ENCODE results near the gene MYO7B.

The MYO7B gene

DNA sequence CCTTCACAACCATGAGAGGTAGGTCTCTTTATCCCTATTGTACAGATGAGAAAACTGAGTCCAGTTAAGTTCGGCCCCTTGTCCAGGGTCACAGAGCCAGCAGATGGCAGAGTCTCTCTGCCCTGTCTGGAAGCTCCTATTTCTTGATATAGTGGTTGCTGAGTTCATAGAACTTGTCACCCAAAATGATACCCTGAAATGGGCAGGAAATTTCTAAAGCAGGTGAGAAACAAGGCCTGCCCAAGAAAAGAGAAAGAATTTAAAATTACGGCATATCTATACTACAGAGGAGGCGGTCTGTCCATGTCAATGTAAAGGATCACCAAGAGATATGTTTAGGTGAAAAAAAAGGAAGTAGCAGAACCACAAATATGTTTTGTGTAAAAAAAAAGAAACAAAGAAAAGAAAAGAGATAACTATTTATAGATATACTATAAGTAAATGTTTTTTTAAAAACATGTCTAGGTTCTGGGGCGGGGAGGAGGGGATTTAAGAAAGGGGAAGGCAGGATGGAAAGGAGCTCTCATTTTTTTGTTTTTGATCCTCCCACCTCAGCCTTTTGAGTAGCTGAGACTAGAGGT is 39.8 kb downstream of the MYO7B start:
- no peak for DNase-seq

DNA sequence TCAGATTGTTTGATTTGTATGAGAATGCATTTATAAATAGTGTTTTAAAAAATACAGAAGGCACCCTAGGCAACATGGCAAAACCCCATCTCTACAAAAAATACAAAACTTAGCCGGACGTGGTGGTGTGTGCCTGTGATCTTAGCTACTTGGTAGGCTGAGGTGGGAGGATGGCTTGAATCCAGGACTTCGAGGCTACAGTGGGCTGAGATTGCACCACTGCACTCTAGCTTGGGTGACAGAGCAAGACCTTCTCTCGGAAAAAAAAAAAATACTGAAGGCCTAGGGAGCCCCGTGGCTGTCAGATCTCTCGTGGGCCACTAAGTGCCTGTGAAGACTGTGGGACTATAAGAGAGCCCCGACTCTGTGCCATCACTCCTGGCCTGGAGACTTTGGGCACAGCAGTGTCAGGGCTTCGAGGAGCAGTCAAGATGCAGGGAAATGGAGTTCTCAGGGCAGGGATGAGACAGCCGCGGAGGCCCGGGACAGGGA is 40.5 kb downstream of the MYO7B start:
- no peak for DNase-seq

DNA sequence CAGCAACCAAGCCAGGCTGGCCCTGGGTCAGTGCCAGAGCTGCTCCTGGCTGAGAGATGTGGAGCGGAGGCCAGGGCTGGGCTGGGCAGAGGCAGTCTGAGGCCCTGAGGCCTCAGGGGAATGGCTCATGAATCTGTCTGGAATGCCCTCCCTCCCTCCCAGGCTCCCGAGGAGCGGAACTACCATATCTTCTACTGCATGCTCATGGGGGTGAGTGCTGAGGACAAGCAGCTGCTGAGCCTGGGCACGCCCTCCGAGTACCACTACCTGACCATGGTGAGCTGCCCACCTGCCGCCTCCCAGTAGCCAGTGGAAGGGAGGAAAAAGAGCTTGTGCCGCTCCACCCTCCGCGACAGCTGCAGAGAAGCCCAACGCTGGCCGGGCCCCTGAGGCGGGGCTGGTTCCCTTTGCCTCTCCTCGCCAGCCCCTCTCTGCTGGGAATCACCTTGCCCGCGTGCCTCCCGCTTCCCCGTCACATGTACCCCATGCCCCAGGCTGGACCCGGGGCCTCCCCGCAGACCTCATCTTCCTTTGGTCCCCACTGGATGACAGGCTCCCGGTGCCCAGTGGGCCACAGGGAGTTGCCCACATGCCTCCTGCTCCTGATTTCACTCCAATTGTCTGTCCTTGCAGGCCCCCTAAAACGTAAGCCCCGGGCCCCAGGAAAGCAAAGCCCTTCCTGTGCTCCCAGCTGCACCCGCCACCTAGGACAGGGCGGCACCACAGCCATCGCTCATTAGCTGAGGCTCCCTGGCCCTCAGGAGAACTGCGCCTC is 41.1 kb downstream of the MYO7B start:
- DNase-seq, result no peak

DNA sequence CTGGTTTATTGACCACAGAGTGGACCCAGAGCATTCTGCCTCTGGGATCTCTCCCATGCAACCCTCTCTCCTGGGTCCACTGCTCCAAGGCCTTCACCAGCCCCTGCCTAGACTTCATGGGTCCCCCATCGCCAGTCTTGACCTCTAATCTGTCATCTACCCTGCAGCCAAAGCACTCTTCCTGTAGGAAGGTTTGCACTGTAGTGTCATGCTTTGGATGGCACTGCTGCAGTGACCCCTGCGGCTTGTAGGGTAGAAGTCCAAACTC is 41.7 kb downstream of the MYO7B start:
- DNase-seq, result no peak

DNA sequence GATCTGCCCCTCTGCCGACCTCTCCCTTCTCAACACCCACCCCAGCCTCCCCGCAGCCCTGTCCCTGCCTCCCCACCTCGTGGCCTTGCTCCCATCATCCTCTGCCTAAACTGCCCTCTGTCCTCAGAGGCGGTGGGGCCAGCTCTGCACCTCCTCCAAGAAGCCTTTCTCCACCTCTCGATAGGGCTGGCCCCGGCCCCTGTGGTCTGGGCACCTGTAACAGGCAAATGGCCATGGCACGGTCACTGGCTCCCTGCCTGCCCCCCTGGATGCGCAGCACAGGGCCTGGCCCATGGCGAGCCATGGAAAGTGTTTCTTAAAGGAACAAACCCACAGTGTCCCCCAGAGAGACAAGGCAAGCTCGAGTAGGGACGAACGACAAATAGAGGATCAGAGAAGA is 42.0 kb downstream of the MYO7B start:
- no peak for DNase-seq

DNA sequence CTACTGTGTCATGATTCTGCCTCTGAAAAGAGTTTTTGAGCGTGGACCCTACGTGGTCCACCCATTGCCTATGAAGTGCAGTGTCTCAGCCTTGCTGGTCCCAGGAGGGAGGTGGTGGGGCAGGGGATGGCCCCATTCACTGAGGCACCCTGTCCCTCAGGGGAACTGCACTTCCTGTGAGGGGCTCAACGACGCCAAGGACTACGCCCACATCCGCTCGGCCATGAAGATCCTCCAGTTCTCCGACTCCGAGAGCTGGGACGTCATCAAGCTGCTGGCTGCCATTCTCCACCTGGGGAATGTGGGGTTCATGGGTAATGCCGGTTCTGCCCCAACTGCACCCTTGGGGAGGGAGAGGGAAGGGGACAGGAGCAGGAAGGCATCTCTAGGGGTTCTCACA is 42.5 kb downstream of the MYO7B start:
- DNase-seq, result no peak

DNA sequence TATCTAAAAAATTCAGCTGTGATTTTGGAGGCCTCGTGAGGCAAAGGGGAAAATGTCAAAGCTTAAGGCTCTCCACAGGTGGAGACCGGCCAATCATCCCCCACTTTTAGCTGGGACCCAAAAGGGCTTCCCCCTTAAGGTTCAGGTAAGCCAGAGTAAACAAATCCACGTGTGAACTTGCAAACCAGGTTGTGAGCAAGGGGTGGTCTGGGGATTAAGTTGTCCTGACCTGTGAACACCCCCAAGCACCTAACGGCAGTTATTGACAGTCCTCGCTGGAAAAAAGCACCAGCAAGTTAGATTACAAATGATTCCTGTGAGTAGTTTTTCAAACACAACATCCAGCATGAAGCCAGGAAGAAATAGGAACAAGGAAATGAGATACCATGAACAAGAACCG is 42.9 kb downstream of the MYO7B start:
- DNase-seq, result no peak

DNA sequence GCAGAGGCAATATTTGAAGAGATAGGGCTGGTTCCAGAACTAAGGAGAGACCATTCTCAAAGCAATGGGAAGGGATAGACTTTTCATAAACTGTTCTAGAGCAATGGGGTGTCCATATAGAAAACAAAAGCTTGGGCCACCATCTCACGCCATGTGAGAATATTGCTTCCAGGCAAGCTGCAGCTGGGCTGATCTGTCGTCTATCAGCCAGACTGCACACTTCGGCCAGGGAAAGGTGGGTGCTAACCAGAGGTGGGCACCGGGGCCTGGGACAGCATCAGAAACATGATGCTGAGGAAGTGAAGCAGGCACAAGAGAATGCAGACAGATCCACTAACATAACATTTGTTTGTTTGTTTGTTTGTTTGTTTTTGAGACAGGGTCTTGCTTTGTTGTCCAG is 43.7 kb downstream of the MYO7B start:
- DNase-seq, result no peak

DNA sequence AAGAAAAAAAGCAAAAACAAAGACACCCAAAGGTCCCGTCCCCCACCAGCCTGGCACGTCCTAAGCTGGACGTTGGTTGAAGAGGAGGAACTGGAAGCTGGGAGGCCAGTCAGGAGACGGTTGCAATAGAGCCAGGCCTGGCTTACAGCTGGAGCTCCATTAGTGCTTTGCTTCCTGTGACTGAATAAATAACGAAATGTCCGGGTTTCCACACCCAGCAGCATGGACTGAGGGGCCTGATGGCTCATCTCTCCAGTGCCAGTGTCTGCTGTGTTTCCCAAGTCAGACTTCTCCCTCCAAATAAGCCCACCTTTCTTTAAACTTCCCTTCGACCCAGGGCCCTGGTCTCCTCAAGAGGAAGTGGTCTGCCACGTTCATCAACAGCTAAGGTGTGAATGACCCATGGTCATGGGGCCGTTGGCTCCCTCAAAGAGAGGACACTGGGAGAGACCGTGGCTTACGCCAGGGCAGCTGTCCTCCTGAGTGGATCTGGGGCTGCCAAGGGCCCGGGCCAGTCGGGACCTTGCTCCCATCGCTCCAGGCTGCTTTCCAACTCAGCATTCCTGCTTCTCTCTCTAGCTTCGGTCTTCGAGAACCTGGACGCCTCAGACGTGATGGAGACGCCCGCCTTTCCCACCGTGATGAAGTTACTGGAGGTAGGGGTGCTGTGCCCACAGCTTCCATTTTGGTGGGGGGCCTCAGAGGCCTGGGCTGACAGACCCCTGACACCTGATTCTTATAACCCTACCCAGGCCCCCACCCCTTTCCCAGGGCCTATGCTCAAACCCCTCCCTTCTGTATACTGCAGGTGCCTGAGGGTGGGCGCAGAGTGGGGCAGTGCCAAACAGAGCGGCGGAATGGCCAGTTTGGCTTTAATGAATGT is 44.9 kb downstream of the MYO7B start:
- no peak for DNase-seq

DNA sequence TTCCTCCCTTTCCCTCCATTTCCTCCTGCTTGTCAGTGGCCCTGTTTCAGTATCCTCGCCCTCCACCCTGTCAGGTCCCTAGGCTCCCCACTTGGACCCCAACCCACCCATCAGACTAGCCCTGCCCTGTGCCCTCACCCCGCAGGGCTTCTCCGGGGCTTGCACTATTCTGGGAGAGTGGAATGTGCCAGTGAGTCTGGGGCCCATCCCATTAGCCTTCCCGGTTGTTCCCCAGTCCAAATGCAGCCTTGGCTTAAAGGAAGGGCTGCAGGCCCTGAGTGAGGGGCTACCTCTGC is 45.5 kb downstream of the MYO7B start:
- no peak for DNase-seq

DNA sequence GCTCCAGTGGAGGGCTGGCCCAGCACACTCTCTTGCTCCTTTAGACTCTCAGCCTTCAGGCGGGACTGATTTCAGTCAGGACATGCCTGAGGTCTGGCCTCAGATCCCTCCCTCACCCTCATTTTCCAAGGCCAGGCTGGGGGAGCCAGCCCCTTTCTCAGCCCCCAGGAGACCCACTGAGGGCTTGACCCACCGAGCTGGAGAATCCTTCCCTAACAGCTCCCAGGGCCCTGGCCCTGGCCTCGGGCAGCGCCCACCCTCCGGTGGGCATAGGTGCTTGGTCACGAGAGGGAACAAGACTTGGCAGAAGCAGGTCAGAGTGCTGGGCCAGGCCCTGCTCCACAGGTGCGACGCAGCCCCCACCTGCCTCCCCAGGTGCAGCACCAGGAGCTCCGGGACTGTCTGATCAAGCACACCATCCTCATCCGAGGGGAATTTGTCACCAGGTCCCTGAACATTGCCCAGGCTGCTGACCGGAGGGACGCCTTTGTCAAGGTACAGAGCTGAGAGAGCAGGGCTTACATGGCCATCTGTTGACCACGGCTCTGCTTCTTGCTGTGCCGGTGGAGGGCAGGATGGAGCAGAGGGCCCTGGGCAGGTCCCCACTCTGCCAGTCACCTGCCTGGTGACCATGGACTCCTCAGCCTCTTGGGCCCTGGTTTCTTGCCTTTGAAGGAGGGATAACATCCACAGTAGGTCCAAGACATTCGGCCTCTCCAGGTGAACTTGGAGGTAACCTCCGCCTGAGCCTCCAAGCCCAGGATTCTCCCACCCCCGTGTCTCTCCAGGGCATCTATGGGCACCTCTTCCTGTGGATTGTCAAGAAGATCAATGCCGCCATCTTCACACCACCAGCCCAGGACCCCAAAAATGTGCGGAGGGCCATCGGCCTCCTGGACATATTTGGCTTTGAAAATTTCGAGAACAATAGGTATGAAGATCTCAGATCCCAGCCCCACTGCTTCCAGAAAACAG is 46.3 kb downstream of the MYO7B start:
- DNase-seq, result no peak

DNA sequence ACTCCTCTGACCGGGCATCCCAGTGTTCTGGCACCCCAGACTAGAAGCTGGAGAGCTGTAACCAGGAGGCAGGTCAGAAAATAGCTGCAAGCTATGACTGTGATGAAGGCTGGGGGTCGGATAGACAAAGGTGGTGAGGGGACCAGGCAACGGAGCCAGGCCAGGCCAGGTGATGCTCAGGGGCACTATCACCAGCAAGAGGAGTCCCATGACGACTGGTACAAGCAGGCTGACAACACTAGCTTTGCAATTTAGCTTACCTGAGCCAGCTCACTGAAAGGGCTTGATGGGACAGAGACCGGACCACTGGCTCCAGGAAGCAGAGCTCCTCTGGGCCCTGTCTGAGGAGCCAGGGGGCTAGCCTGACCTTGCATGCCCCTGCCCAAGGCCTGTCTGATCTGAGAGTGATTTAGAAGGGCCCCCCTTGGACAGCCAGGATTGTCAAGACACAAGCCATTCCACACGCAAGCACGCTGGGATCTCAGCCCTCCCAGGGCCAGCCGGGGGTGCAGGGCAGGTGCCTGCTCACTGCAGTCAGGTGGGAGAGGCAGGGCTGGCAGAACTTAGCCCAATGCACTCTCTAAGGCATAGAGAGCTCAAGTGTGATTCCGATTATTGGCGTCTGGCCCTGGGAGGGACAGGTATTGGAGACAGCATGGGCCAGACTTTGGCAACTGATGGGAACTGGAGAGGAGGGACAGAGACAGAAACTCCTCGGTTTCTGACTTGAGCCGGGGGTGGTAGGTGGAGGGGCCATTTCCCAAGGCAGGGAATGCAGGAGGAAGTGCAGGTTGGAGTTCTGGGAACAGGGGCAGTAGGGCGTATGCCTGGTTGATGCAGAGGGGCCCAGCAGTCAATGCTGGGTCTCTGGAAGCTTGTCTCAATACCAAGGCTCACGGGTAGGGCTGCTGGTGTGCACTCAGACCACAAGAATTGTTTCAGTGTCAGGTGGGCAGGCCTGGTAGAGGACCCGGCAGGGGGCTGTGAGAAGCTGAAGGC is 47.7 kb downstream of the MYO7B start:
- no peak for DNase-seq

DNA sequence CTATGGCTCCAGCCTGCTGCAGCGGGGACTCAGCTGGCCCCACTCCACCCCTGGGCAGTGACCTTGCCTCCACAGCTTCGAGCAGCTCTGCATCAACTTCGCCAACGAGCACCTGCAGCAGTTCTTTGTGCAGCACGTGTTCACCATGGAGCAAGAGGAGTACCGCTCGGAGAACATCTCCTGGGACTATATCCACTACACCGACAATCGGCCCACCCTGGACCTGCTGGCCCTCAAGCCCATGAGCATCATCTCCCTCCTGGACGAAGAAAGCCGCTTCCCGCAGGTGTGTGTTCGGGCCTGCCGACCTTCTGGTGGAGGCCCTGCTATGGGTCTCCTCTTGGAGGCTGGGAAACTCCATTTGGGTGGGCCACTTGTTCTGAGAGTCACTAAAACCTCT is 48.6 kb downstream of the MYO7B start:
- DNase-seq, result no peak

DNA sequence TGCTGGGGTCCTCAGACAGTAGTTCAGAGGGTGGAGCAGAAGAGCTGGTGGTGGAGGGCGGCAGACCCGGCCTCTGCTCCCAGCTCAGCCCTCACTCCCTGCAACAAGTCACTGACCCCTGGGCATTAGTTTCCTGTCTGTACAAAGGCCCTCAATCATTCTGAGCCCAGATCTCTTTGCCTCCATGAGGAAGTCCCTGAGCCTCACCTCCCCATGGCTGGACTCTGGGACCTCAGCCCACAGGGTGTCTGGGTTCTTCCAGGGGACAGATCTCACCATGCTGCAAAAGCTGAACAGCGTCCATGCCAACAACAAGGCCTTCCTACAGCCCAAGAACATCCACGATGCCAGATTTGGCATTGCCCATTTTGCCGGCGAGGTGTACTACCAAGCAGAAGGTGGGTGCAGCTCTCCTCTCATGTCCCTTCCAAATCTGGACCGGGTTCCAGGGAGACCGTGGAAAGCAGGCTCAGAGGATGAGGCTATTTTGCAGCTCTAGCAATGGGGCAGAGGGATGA is 49.1 kb downstream of the MYO7B start:
- no peak for DNase-seq

DNA sequence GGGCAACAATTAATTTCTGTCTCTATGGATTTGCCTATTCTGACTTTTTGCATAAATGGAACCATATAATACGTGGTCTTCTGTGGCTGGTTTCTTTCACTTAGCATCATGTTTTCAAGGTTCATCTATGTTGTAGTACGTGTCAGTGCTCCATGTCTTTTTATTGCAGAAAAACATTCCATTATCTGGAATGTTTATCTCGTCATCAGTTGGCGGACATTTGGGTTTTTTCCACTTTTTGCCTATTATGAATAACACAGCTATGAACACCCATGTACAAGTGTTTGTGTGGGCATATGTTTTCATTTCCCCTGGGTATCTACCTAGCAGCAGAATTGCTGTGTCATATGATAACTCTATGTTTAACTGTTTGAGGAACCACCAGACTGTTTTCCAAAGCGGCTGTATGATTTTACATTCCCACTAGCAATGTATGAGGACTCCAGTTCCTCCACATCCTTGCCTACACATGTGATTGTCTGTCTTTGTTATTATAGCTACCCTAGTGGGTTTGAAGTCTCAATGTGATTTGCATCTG is 49.9 kb downstream of the MYO7B start:
- no peak for DNase-seq

DNA sequence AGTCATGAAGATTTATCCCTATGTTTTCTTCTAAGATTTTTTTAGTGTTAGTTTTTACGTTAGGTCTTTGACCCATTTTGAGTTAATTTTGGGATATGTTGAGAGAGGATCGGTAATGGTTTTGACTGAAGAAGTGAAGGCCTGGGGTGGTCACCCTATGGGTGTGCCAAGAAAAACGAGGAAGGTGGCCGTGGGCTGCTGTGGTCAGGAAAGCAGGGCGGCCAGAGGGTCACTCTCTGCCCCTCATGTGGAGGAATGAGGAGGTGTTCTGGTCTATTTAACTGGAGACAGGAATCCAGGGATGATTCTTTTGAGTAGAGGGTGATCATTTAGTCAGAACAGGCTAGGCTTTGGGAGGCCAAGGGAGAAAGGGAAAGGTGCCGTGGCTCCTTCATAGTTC is 50.7 kb downstream of the MYO7B start:
- DNase-seq, result no peak

DNA sequence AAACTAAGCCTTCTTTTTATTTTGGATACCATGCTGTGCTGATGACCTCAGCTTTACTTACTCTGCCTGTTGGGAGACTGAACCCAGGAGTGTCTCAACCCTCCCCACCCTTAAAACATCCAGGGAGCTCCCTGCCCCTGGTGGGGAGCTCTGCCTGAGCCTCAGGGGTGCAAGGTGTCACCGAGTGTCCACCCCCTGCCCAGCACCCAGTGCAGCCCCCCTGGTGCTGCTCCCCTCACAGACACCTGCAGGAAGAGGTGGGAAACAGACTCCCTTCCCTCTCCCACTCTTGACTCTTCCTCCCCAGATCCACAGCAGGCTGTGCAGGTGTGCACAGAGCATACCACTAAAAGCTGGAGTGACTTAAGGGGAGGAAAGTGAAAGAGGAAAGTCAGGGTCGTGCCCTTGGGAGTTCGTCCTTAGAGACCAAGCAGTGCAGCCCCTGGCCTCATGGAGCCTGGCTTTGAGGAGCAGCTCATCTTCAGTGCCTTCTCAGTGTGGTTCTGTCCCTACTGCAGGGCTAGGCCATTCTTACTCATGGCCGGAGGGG is 51.3 kb downstream of the MYO7B start:
- no peak for DNase-seq

DNA sequence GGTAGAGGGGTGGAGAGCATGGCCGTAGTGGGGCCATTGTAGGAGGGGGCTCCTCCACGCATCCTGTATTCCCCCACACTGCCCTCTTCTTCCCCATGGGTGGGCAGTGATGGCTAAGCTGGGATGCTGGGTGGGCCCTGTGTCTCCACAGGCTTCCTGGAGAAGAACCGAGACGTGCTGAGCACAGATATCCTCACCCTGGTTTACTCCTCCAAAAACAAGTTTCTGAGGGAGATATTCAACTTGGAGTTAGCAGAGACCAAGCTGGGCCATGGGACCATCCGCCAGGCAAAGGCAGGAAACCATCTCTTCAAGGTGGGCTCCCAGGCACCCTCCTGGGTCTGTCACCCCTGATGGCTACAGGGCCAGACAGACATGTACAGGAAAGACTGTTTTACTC is 52.8 kb downstream of the MYO7B start:
- DNase-seq, result no peak

DNA sequence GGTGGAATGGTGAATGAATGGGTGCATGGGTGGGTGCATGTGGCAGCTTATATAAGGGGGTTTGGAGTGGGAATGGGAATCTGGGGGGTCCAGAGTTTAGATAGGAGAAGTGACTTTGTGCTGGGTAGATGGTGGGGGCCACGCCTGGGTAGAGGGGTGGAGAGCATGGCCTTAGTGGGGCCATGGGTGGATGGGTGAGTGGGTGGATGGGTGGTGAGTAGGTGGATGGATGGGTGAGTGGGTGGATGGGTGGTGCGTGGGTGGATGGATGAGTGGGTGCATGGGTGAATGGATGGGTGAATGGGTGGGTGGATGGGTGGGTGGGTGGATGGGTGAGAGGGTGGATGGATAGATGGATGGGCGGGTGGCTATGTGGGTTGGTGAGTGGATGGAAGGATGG is 53.9 kb downstream of the MYO7B start:
- DNase-seq, result no peak

DNA sequence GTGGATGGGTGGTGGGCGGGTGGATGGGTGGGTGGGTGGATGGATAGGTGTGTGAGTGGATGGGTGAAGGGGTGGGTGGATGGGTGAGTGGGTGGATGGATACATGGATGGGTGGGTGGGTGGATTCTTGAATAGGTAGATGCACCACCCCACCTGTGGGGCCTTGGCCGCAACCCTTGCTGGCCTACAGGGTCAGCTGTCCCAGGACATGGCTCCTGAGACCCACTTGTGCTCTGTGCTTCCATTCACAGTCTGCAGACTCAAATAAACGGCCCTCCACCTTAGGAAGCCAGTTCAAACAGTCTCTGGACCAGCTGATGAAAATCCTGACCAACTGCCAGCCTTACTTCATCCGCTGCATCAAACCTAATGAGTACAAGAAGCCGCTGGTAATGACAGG is 54.4 kb downstream of the MYO7B start:
- no peak for DNase-seq

All from CD4-positive, alpha-beta T cell treated with Interleukin-10 for 1 hour (primary cell).